Spinal cord (tissue), 10 donors: Measurements from ENCODE around the gene HP. TPM values are rescaled to one million over a fixed set of nuclear protein-coding genes. Genes with fewer than 3 reads are reported as not detected.

ENCODE experiments used
- DNase-seq, 6 donors: peaks; one replicate each; pipeline versions ENCODE4 v3.0.0 to v3.0.0-alpha.2; 2013 to 2015; ENCODE audit warnings: low spot score in 6 of 6, low read depth in 4 of 6
- H3K27ac ChIP-seq: one replicate; pipeline ENCODE4 v1.5.1; 2013; ENCODE audit warnings: low read depth, low read length, control low read depth
- H3K27me3 ChIP-seq: one replicate; pipeline ENCODE4 v1.6.1; 2013; ENCODE audit warnings: low read length; ENCODE audit not compliant: control insufficient read depth, insufficient read depth
- H3K36me3 ChIP-seq: one replicate; pipeline ENCODE4 v1.6.1; 2013; ENCODE audit warnings: low read length; ENCODE audit not compliant: control insufficient read depth, insufficient read depth
- H3K4me1 ChIP-seq: one replicate; pipeline ENCODE4 v1.6.1; 2013; ENCODE audit warnings: low read length; ENCODE audit not compliant: control insufficient read depth, insufficient read depth
- H3K4me3 ChIP-seq: one replicate; pipeline ENCODE4 v1.5.1; 2013; ENCODE audit warnings: low read depth, low read length, control low read depth
- H3K9me3 ChIP-seq: one replicate; pipeline ENCODE4 v1.6.1; 2013; ENCODE audit warnings: low read length; ENCODE audit not compliant: control insufficient read depth, insufficient read depth
- WGBS: methylation state at CpG from one replicate; pipeline ENCODE4 v1.1.5; 2013; ENCODE audit warnings: missing lambda C conversion rate; ENCODE audit not compliant: insufficient coverage; 5-methylcytosine and 5-hydroxymethylcytosine counted together
- polyA plus RNA-seq, 2 donors: library from polyadenylated mRNA; unstranded; fragments of 120-200 nt; gene quantifications; one replicate each; pipeline ENCODE4 v1.2.1, GENCODE V29; 2013; ENCODE audit not compliant: insufficient read length in 2 of 2
- total RNA-seq, 2 donors: library from RNA; depleted of rRNA in 1 of 2; stranded (reverse); fragments of 120-200 nt in 1 of 2; fragments of >200 nt in 1 of 2; gene quantifications; one replicate each; pipeline versions ENCODE4 v1.2.3 to v1.2.4, GENCODE V29; 2013 to 2014
- donor health status: healthy.

The HP gene
- total and polyA plus RNA-seq, 4 donors: 0.77 to 10.4 (median 1.4) TPM

DNA sequence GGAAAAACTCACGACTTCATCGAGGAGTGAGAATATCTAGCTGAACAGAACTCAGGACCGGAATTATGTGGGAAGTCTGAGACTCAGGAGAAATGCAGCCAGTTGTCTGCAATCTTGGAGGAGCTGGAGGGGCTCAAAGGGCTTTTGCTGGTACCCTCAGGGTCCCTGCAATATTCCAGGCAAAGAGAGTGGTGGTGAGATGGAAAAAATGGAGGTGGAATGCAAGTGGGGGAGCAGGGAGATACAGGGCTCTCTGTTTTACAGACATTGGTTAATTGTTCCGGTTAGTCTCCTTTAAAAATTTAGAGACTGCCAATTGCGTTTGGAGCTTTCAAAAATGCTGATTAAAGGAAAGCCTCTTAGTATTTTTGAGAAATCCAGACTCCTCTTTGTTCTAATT lies 18.2 kb upstream of the HP start:
- WGBS: 72% methylated on average over 5 of the region's 5 CpGs

DNA sequence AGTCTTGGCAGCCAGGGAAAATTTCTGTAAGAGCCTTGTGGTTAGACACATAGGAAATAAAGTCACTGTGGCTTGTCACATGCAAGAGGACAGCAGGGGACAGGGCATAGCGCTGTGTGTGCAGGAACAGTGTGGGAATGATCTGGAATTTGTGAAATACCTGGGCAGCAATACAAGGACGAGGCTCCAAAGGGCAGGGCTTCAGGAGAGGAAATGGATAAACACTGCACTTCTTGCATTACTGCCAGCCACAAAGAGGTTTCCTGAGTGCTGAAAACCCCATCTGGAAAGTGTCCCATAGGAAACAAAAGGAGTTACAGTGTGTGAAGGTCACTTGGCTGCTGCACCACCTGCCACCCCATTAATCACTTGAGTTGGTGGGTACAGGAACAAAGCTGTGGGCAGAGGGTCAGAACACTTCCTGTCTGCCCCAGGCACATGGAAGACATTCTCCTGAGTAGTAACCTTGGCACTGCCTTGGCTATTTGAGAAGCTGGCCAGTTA lies 12.1 kb upstream of the HP start:
- Histone ChIP-seq H3K4me3 (no peak overlapping the region), H3K9me3 (no peaks in the 10 kb centered on the region), H3K36me3 (no peaks in the 10 kb centered on the region), H3K27ac (no peak overlapping the region), H3K4me1 (peaks cover 6% of the 10 kb centered on the region), H3K27me3 (no peaks in the 10 kb centered on the region)
- 28% methylated on average over 2 of the region's 2 CpGs for WGBS
- peak; percentile 31 to 85 (median 70) for DNase-seq

More for the DNA sequence above, 18.2 kb upstream of the HP start:
- H3K4me1 ChIP-seq: no peaks in the 10 kb centered on the region
- no peaks in the 10 kb centered on the region for H3K9me3 ChIP-seq
- no peak for DNase-seq
- no peak overlapping the region for H3K27ac ChIP-seq
- no peaks in the 10 kb centered on the region for H3K36me3 ChIP-seq
- no peaks in the 10 kb centered on the region for H3K27me3 ChIP-seq
- no peak overlapping the region for H3K4me3 ChIP-seq

DNA sequence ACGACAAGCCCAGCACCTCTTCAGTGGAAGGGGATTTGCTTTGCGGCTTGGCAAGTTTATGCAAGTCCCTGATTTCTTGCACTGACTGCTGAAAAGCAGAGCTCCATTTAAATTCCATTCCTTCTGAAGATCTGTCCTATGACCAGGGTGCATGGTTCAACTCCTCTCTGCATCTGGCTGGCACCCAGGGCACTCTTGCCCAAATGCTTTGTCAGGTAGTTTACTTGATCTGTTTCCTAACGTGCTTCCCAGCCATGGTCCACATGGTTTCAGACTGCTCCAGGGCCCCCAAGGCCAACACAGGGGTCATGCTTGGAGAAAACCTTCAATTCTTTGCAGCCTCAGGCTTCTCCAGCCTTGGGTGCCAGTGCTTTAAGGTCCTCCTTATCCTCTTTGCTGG lies 11.2 kb upstream of the HP start:
- H3K4me1 ChIP-seq: peaks cover 6% of the 10 kb centered on the region
- DNase-seq: no peak
- H3K9me3 ChIP-seq: no peaks in the 10 kb centered on the region
- 69% methylated on average over 3 of the region's 3 CpGs for WGBS
- no peaks in the 10 kb centered on the region for H3K27me3 ChIP-seq
- H3K4me3 ChIP-seq: no peak overlapping the region
- no peaks in the 10 kb centered on the region for H3K36me3 ChIP-seq
- H3K27ac ChIP-seq: no peak overlapping the region

DNA sequence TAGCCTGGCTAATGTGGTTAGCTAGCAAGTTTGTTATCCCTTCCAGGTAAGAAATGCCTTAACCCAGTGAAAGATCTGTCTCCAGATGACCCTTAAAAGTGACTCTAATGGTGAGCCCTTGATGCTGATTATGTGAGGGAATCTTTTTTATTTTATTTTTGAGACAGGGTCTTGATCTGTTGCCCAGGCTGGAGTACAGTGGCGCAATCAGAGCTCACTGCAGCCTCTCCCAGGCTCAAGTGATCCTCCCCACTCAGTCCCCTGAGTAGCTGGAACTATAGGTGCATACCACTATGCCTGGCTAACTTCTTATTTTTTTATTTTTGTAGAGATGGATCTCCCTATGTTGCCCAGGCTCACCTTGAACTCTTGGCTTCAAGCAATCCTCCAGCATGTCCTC lies 10.8 kb upstream of the HP start:
- no peak overlapping the region for H3K27ac ChIP-seq
- no peaks in the 10 kb centered on the region for H3K36me3 ChIP-seq
- DNase-seq: no peak
- no peaks in the 10 kb centered on the region for H3K27me3 ChIP-seq
- WGBS: no CpG with 5 or more reads among the region's 1 CpG
- no peaks in the 10 kb centered on the region for H3K9me3 ChIP-seq
- H3K4me1 ChIP-seq: peaks cover 6% of the 10 kb centered on the region
- H3K4me3 ChIP-seq: no peak overlapping the region

DNA sequence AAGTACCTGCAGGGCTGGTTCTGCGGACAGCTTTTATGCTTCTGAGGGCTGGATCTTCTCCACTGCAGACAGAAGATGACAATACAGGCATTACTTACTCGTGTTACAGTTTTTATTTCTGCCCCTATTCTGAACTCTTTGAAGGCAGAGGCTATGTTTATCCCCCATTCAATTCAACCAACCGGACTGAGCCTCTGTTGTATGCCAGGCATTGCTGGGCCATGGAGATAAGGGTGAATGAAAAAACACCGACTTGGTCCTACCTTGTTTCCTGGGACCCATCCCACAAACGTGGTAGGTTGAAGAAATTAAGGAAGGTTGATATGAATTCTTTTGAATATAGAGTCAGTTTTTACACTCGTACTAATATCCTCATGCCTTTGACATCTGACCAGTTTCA lies 10.0 kb upstream of the HP start:
- Histone ChIP-seq H3K9me3 (no peaks in the 10 kb centered on the region), H3K27ac (no peak overlapping the region), H3K4me1 (peaks cover 6% of the 10 kb centered on the region), H3K27me3 (no peaks in the 10 kb centered on the region), H3K36me3 (no peaks in the 10 kb centered on the region), H3K4me3 (no peak overlapping the region)
- DNase-seq: no peak
- 50% methylated on average over 1 of the region's 6 CpGs for WGBS

DNA sequence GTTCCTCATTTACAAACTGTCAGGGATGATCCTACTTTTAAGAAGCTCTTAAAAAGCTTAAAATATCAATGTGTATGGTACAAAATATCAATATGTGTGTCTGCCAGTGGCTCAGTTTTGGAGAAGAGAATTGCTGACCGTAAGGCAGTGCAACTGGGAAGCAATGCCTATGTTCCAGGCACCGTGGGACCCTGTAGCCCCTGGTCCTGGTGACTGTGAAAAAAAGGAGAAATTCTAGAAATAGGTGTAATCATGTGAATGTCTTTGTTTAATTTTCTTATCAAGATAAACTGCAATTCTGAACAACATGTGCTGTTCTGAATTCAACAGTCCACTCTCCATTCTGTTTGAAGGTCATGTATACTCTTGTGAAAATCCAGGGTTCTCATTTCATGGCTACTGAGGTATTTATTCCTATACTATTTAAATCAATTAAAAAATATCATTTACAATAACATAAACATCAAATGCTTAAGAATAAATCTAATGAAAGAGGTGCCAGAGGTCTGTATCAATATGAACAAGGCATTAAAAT lies 9.4 kb upstream of the HP start:
- peaks cover 6% of the 10 kb centered on the region for H3K4me1 ChIP-seq
- H3K27ac ChIP-seq: no peak overlapping the region
- no peak overlapping the region for H3K4me3 ChIP-seq
- no peaks in the 10 kb centered on the region for H3K36me3 ChIP-seq
- 95% methylated on average over 2 of the region's 2 CpGs for WGBS
- DNase-seq: no peak
- no peaks in the 10 kb centered on the region for H3K9me3 ChIP-seq
- H3K27me3 ChIP-seq: no peaks in the 10 kb centered on the region

DNA sequence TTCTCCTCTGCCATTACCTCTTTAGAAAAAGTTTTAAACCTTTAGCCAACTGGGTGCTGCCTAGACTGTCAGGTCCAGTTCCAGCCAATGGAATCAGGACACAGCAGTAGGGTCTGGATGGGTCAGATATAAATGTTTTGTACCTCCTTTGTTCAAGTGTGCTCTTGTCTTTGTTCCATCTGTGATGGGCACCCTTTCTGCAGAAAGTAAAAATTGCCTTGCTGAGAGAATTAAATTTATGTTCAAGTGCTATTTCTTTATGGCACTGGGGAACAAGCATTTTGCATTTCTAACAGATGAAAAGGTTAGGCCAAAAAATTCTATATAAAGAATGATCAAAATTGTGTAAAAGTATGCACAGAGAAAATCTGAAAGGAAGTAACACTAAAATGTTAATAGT lies 5.2 kb upstream of the HP start:
- Histone ChIP-seq H3K36me3 (no peaks in the 10 kb centered on the region), H3K27me3 (no peaks in the 10 kb centered on the region), H3K9me3 (no peaks in the 10 kb centered on the region), H3K4me3 (no peak overlapping the region), H3K27ac (no peak overlapping the region), H3K4me1 (no peaks in the 10 kb centered on the region)
- no peak for DNase-seq

DNA sequence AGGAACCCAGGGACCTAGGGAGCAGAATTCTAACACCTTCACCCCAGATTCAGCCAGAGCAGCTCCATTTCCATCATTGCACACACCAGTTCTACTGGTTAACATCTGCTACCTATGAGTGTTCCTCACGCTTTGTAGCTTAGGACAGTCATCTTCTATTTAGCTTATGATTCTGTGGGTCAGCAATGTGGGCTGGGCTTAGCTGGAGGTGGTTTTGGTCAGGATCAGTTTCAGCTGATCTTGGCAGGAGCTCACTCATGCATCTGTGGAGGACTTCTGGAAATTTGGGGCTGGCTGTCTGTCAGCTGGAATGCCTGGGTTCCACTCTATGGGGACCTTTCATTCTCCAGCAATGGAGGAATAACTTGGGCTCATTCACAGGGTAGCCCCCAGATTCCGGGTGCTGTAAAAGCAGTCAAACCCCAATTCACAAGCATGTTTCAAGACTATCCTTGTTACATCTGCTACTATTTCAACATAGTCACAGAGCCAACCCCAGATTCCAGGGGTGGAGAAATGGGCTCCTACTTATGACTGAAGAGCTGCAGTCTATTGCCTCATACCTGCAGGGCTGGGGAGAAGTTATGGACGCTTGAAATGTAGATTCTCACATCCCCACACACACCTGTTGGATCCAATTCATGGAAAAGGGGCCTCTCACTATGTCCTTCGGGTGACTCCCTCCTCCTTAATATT lies 3.4 kb upstream of the HP start:
- no peak for DNase-seq
- Histone ChIP-seq H3K4me3 (no peak overlapping the region), H3K36me3 (no peaks in the 10 kb centered on the region), H3K9me3 (no peaks in the 10 kb centered on the region), H3K27ac (no peak overlapping the region), H3K27me3 (no peaks in the 10 kb centered on the region), H3K4me1 (no peaks in the 10 kb centered on the region)
- 83% methylated on average over 1 of the region's 4 CpGs for WGBS

DNA sequence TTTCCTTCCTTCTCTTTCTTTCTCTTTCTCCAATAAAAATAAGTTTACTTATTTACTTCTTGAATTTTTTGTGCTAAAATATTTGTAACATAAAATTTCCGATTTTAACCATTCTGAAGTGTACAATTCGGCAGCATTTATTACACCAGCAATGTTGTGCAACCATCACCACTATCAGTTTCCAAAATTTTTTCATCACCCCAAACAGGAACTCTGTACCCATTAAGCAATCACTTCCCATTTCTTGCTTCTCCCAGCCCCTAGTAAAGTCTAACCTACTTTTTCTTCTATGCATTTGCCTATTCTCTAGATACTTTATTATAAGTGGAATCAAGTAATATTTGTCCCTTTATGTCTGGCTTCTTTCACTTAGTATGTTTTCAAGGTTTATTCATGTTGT lies 2.5 kb upstream of the HP start:
- H3K4me1 ChIP-seq: no peaks in the 10 kb centered on the region
- no peaks in the 10 kb centered on the region for H3K9me3 ChIP-seq
- 100% methylated on average over 2 of the region's 2 CpGs for WGBS
- H3K4me3 ChIP-seq: no peak overlapping the region
- no peak for DNase-seq
- no peak overlapping the region for H3K27ac ChIP-seq
- H3K27me3 ChIP-seq: no peaks in the 10 kb centered on the region
- no peaks in the 10 kb centered on the region for H3K36me3 ChIP-seq

DNA sequence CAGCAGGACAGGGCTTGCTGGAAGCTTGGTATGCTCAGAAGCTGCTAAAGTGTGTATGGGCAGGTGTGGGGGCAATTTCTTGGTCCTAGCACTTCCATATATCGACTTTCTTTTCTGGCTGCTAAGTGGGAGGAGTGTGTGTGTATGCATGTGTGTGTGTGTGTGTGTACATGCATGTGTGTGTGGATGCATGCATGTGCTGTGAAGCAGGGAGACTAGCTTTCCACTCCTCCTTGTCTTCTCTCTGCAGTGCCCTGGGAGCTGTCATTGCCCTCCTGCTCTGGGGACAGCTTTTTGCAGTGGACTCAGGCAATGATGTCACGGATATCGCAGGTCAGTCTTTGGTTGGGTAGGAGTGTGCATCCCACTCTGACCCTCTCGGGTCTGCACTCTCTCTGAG lies 1.6 kb downstream of the HP start:
- no peak for DNase-seq
- no peak overlapping the region for H3K27ac ChIP-seq
- 100% methylated on average over 1 of the region's 4 CpGs for WGBS
- H3K4me1 ChIP-seq: no peaks in the 10 kb centered on the region
- no peaks in the 10 kb centered on the region for H3K9me3 ChIP-seq
- no peaks in the 10 kb centered on the region for H3K27me3 ChIP-seq
- H3K36me3 ChIP-seq: no peaks in the 10 kb centered on the region
- H3K4me3 ChIP-seq: no peak overlapping the region
